Ovary (tissue), 9 donors: ENCODE measurements around the gene AMELX. TPM values are rescaled to one million over a fixed set of nuclear protein-coding genes. Genes with fewer than 3 reads are reported as not detected.

ENCODE experiments used
- DNase-seq, 5 donors: peaks; one replicate each; pipeline ENCODE4 v3.0.0-alpha.2; 2019 to 2020
- H3K27ac ChIP-seq, 2 donors: fragments of 200-600 bp; one replicate each; pipeline versions ENCODE4 v1.5.1 to v1.8.0; 2019 to 2022
- H3K27me3 ChIP-seq: fragments of 200-600 bp; one replicate; pipeline ENCODE4 v1.8.0; 2022
- H3K36me3 ChIP-seq: fragments of 200-600 bp; sonication (generic); one replicate; pipeline ENCODE4 v1.5.1; 2019
- H3K4me1 ChIP-seq: one replicate; pipeline ENCODE4 v1.8.1; 2013; ENCODE audit warnings: mild to moderate bottlenecking, moderate library complexity; ENCODE audit not compliant: insufficient read depth
- H3K4me3 ChIP-seq: fragments of 200-600 bp; sonication (generic); one replicate; pipeline ENCODE4 v1.5.1; 2017
- H3K9me3 ChIP-seq, 2 donors: fragments of 200-600 bp in 1 of 2; sonication (generic) in 1 of 2; one replicate each; pipeline versions ENCODE4 v1.5.1 to v1.8.1; 2013 to 2019; ENCODE audit warnings: mild to moderate bottlenecking in 1 of 2, moderate library complexity in 1 of 2
- EP300 ChIP-seq: sonication (generic); formaldehyde crosslinking; IDR thresholded peaks from one replicate; pipeline ENCODE4 v1.6.1; 2017; ENCODE audit warnings: antibody characterized with exemption
- POLR2A ChIP-seq: fragments of 450-650 bp; IDR thresholded peaks from one replicate; pipeline ENCODE4 v1.6.1; 2017; ENCODE audit warnings: antibody characterized with exemption, mild to moderate bottlenecking, moderate library complexity
- WGBS, 3 donors: extraction: QIAGEN DNeasy Blood & Tissue Kit in 1 of 3; methylation state at CpG; one replicate each; pipeline versions ENCODE4 v1.1.5 to v1.1.7; 2013 to 2017; 5-methylcytosine and 5-hydroxymethylcytosine counted together
- intact Hi-C, 4 donors: fragments of 100-400 bp; cut with DNase I; formaldehyde crosslinking; loops; one replicate each; pipeline versions ENCODE4 v1.11.0 to v1.15.1; 2022 to 2023
- polyA plus RNA-seq, 2 donors: library from polyadenylated mRNA; stranded (reverse); fragments of 200-250 nt in 1 of 2; fragments of 350-450 nt in 1 of 2; fragmentation: Illumina TruSeq in 1 of 2; extraction: RNeasy Lipid Tissue Mini Kit (QIAGEN cat#74804) in 1 of 2; gene quantifications; one replicate each; pipeline ENCODE4 v1.2.3, GENCODE V29; 2013 to 2014
- total RNA-seq, 7 donors: library from RNA; depleted of rRNA in 2 of 7; stranded (reverse); fragments of >200 nt in 2 of 7; fragmentation: NEBNext Ultra II Directional in 3 of 7; extraction: Animal tissue kit (Norgen Biotek cat#: 25700) in 3 of 7; gene quantifications; one replicate each; pipeline versions ENCODE4 v1.1.0 to v1.2.4, GENCODE V29; 2016 to 2023
- TF ChIP-seq, protein P1 (sequence below), 3 donors: fragments of 450-650 bp in 2 of 3; fragments of 200-600 bp in 1 of 3; IDR thresholded peaks; one replicate each; pipeline versions ENCODE4 v1.5.1 to v1.8.0; 2016 to 2022; ENCODE audit warnings: antibody characterized with exemption in 3 of 3, mild to moderate bottlenecking in 1 of 3
- donor health status: DM: no; HTN: no; CAD: no; lungs with moderate emphysema.
- donor health status: DM: no; HTN: no; CAD: no.
- donor health status: Bipolar disorder and iron deficiency.
- donor health status: DM: yes; HTN: yes; CAD: no.
- donor health status: DM: no; HTN: no; CAD: no.
- donor health status: DM: yes; HTN: yes; CAD: no.

Gene AMELX
- total and polyA plus RNA-seq, 9 donors, result not detected

DNA sequence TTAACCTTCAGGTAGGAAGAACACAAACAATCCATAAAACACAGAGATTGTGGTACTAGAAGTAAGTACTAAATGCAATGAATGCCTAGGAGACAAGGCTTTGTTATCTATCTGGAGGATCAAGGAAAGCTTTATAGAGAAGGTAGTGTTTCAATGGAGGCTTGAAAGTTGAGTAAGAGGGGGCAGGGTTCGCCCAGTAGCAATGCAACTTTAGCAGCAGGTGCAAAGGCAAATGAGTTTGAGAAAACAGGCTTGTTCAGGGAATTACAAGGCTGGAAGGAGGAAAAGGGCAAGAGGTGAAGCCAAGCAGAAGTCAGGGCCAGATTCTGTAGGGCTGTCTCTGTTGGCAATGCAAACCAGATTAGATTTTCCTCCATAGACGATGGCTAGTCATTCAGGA lies 35.5 kb upstream of the AMELX start:
- Histone ChIP-seq H3K27me3 (no peaks in the 10 kb centered on the region), H3K4me3 (no peak overlapping the region), H3K4me1 (peaks cover 1% of the 10 kb centered on the region), H3K36me3 (no peaks in the 10 kb centered on the region), H3K9me3 (no peaks in the 10 kb centered on the region), H3K27ac (no peak overlapping the region)
- DNase-seq, result no peak
- TF ChIP-seq EP300, result no peak
- TF ChIP-seq POLR2A, result no peak
- TF ChIP-seq, protein P1, sequence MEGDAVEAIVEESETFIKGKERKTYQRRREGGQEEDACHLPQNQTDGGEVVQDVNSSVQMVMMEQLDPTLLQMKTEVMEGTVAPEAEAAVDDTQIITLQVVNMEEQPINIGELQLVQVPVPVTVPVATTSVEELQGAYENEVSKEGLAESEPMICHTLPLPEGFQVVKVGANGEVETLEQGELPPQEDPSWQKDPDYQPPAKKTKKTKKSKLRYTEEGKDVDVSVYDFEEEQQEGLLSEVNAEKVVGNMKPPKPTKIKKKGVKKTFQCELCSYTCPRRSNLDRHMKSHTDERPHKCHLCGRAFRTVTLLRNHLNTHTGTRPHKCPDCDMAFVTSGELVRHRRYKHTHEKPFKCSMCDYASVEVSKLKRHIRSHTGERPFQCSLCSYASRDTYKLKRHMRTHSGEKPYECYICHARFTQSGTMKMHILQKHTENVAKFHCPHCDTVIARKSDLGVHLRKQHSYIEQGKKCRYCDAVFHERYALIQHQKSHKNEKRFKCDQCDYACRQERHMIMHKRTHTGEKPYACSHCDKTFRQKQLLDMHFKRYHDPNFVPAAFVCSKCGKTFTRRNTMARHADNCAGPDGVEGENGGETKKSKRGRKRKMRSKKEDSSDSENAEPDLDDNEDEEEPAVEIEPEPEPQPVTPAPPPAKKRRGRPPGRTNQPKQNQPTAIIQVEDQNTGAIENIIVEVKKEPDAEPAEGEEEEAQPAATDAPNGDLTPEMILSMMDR (IDR thresholded peaks at IDR 0.05), result no peak
- WGBS, 3 donors, result 56 to 59% (median 58%) methylated on average over 2 of the region's 2 CpGs
- intact Hi-C loops, result no loop called here

GRCh38 chrX:11259437-11259836 lies 33.8 kb upstream of the AMELX start:
- H3K4me1 ChIP-seq, result peaks cover 1% of the 10 kb centered on the region
- H3K36me3 ChIP-seq, result no peaks in the 10 kb centered on the region
- intact Hi-C loops, result no loop called here
- no peaks in the 10 kb centered on the region for H3K9me3 ChIP-seq
- DNase-seq, result no peak
- 50 to 58% (median 56%) methylated on average over 1 of the region's 1 CpG for WGBS, 3 donors
- no peak overlapping the region for H3K4me3 ChIP-seq
- H3K27me3 ChIP-seq, result no peaks in the 10 kb centered on the region
- TF ChIP-seq EP300, result no peak
- H3K27ac ChIP-seq, result no peak overlapping the region

DNA sequence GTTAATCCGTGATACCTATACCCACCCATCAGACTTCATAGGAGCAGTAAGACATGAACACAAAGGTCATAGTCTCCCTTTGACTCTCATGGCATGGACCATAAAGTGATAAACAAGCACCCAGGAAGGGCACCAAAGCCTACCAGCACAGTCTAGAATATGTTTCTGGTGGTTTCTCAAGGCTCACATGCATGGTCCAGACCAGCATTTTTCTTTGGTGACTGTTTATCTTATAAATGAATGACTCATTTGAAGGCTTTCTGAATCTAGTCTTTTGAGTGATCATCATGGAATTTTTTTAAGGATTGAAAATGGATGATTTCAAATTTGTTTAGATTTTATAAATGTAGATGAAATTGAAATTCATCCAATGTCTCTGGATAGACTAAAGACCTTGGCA lies 32.0 kb upstream of the AMELX start:
- DNase-seq, result no peak
- no peaks in the 10 kb centered on the region for H3K27me3 ChIP-seq
- TF ChIP-seq, protein P1 (IDR thresholded peaks at IDR 0.05), result no peak
- TF ChIP-seq EP300, result no peak
- no peak for TF ChIP-seq POLR2A
- WGBS, 3 donors, result 78 to 80% (median 78%) methylated on average over 1 of the region's 1 CpG
- no peak overlapping the region for H3K4me3 ChIP-seq
- peaks cover 1% of the 10 kb centered on the region for H3K4me1 ChIP-seq
- intact Hi-C loops, result no loop called here
- H3K36me3 ChIP-seq, result no peaks in the 10 kb centered on the region
- H3K27ac ChIP-seq, result no peak overlapping the region
- H3K9me3 ChIP-seq, result no peaks in the 10 kb centered on the region

GRCh38 chrX:11264925-11265324 lies 28.3 kb upstream of the AMELX start:
- Histone ChIP-seq H3K27me3 (no peaks in the 10 kb centered on the region), H3K9me3 (no peaks in the 10 kb centered on the region), H3K4me3 (no peak overlapping the region), H3K27ac (no peak overlapping the region), H3K4me1 (peaks cover 1% of the 10 kb centered on the region), H3K36me3 (no peaks in the 10 kb centered on the region)
- DNase-seq, result no peak
- TF ChIP-seq, protein P1 (IDR thresholded peaks at IDR 0.05), result no peak
- TF ChIP-seq EP300 (no peak), POLR2A (no peak)
- 11 to 31% (median 24%) methylated on average over 1 of the region's 1 CpG for WGBS, 3 donors
- intact Hi-C loops, result no loop called here

DNA sequence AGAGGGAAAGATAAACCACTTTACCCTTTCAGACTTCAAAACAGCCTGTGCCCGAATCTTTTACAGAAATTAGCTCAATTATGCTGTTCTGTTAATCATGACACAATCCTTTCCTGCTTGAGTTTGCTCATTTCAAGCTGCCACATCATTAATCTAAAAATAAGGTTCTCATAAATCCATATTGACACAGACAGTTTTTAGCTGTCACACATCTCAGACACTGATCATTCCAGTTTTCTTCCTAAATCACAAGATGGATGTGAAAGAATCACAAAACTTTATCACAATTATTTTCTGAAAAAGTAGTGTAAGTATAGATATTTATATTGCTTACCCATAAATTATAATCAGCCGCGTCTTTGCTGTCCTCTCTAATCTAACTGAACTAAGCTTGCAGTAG lies 27.9 kb upstream of the AMELX start:
- H3K4me1 ChIP-seq, result peaks cover 1% of the 10 kb centered on the region
- H3K4me3 ChIP-seq, result no peak overlapping the region
- no peak overlapping the region for H3K27ac ChIP-seq
- H3K9me3 ChIP-seq, result no peaks in the 10 kb centered on the region
- WGBS, 3 donors, result 18 to 32% (median 28%) methylated on average over 3 of the region's 3 CpGs
- H3K27me3 ChIP-seq, result no peaks in the 10 kb centered on the region
- intact Hi-C loops, result no loop called here
- no peaks in the 10 kb centered on the region for H3K36me3 ChIP-seq
- no peak for TF ChIP-seq POLR2A
- TF ChIP-seq, protein P1 (IDR thresholded peaks at IDR 0.05), result no peak
- TF ChIP-seq EP300, result no peak
- DNase-seq, result no peak
